ENCODE measurements around the gene ARHGAP19. TPM values are rescaled to one million over a fixed set of nuclear protein-coding genes. Genes with fewer than 3 reads are reported as not detected.

ARHGAP19 gene
- total RNA-seq, 3 donors from 2014 or later = 9.2 to 14.2 (median 10.6) TPM

- Mint-ChIP-seq H3K4me1 (ENCODE audit: low read depth) (peaks cover 12% of the 10 kb centered on the region), H3K9me3 (no peaks in the 10 kb centered on the region), H3K4me3 (no peak overlapping the region), H3K27me3 (ENCODE audit: low read depth) (no peaks in the 10 kb centered on the region), H3K36me3 (ENCODE audit: insufficient read depth) (no peaks in the 10 kb centered on the region)
- ATAC-seq = no peak
- DNase-seq = no peak
Observed at GRCh38 chr10:97213431-97213830, 79.0 kb downstream of the ARHGAP19 start.

DNA sequence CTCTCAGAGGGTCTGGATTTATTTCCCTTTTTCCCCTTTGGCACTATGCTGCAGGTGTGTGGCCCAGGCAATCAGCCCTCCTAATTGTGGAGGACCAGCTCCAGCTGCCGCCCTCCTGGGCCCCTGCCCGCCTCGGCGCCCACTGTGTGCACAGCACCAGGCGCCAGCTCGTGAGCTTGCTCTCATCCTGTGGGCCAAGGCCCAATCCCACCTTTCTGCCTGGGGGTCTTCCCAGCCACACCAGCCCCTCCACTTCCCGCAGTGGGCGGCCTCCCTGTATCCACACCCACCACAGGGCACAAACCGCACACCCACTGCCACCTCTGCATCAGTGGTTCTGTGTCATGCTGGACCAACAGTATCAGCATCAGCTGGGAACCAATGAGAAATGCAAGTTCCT, 81.2 kb downstream of the ARHGAP19 start:
- ATAC-seq = no peak
- no peaks in the 10 kb centered on the region for H3K4me1 Mint-ChIP-seq (ENCODE audit: low read depth)

GRCh38 chr10:97210543-97210960, 81.9 kb downstream of the ARHGAP19 start:
- DNase-seq (peak; percentile 69), ATAC-seq (peak; percentile 54 to 55)
- no peaks in the 10 kb centered on the region for H3K27me3 Mint-ChIP-seq (ENCODE audit: low read depth)
- H3K36me3 Mint-ChIP-seq (ENCODE audit: insufficient read depth) = no peaks in the 10 kb centered on the region
- no peak overlapping the region for H3K4me3 Mint-ChIP-seq
- H3K9me3 Mint-ChIP-seq = no peaks in the 10 kb centered on the region
- no peaks in the 10 kb centered on the region for H3K4me1 Mint-ChIP-seq (ENCODE audit: low read depth)

More for the DNA sequence above, 81.2 kb downstream of the ARHGAP19 start:
- DNase-seq = no peak
- Mint-ChIP-seq H3K27me3 (ENCODE audit: low read depth) (no peaks in the 10 kb centered on the region), H3K4me3 (no peak overlapping the region), H3K9me3 (no peaks in the 10 kb centered on the region), H3K36me3 (ENCODE audit: insufficient read depth) (no peaks in the 10 kb centered on the region)

GRCh38 chr10:97207756-97208346, 84.6 kb downstream of the ARHGAP19 start:
- Mint-ChIP-seq H3K9me3 (no peaks in the 10 kb centered on the region), H3K4me1 (ENCODE audit: low read depth) (no peaks in the 10 kb centered on the region), H3K4me3 (no peak overlapping the region), H3K36me3 (ENCODE audit: insufficient read depth) (no peaks in the 10 kb centered on the region), H3K27me3 (ENCODE audit: low read depth) (no peaks in the 10 kb centered on the region)
- DNase-seq (no peak), ATAC-seq (no peak)

DNA sequence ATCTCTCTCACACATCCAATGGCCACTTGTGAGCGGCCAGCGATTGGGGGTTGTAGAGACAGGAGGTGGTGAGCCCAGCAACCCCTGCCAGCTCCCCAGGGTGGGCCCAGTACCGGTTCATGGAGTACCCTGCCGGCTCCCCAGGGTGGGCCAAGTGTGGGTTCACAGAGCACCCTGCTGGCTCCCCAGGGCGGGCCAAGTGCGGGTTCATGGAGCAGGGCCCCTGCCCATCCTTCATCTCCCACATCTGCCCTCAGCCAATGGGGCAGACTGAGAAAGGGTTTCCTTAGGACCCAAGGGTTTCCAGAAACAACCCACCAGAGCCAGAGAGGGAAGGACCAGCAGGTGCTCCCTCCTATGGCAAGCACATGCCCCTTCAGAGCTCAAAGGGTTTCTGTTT, 85.3 kb downstream of the ARHGAP19 start:
- Mint-ChIP-seq H3K9me3 (no peaks in the 10 kb centered on the region), H3K4me1 (ENCODE audit: low read depth) (no peaks in the 10 kb centered on the region), H3K36me3 (ENCODE audit: insufficient read depth) (no peaks in the 10 kb centered on the region), H3K4me3 (no peak overlapping the region), H3K27me3 (ENCODE audit: low read depth) (no peaks in the 10 kb centered on the region)
- DNase-seq = no peak
- no peak for ATAC-seq

- no peak overlapping the region for H3K4me3 Mint-ChIP-seq
- H3K4me1 Mint-ChIP-seq (ENCODE audit: low read depth) = no peaks in the 10 kb centered on the region
- H3K36me3 Mint-ChIP-seq (ENCODE audit: insufficient read depth) = no peaks in the 10 kb centered on the region
- H3K27me3 Mint-ChIP-seq (ENCODE audit: low read depth) = no peaks in the 10 kb centered on the region
- H3K9me3 Mint-ChIP-seq = no peaks in the 10 kb centered on the region
- ATAC-seq (no peak), DNase-seq (no peak)
Observed at GRCh38 chr10:97204826-97205679, 87.4 kb downstream of the ARHGAP19 start.

GRCh38 chr10:97203220-97203619, 89.2 kb downstream of the ARHGAP19 start:
- Mint-ChIP-seq H3K4me1 (ENCODE audit: low read depth) (no peaks in the 10 kb centered on the region), H3K36me3 (ENCODE audit: insufficient read depth) (no peaks in the 10 kb centered on the region), H3K9me3 (no peaks in the 10 kb centered on the region), H3K4me3 (no peak overlapping the region), H3K27me3 (ENCODE audit: low read depth) (peaks cover 6% of the 10 kb centered on the region)
- DNase-seq = no peak
- ATAC-seq = no peak

DNA sequence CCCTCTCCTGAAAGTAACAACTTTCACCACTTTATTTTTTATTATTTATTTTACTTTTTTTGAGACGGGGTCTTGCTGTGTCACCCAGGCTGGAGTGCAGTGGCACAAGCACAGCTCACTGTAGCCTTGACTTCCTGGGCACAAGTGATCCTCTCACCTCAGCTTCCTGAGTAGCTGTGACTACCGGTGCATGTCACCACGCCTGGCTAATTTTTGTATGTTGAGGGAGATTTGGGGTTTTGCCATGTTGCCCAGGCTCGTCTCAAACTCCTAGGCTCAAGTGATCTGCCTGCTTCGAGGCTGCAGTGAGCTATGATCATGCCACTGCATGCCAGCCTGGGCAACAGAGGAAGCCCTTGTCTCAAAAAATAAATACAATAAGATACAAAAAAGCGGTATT, 91.8 kb downstream of the ARHGAP19 start:
- no peaks in the 10 kb centered on the region for H3K36me3 Mint-ChIP-seq (ENCODE audit: insufficient read depth)
- no peaks in the 10 kb centered on the region for H3K9me3 Mint-ChIP-seq
- no peak for DNase-seq
- H3K4me1 Mint-ChIP-seq (ENCODE audit: low read depth) = peaks cover 4% of the 10 kb centered on the region
- H3K27me3 Mint-ChIP-seq (ENCODE audit: low read depth) = peaks cover 7% of the 10 kb centered on the region
- no peak overlapping the region for H3K4me3 Mint-ChIP-seq
- no peak for ATAC-seq

DNA sequence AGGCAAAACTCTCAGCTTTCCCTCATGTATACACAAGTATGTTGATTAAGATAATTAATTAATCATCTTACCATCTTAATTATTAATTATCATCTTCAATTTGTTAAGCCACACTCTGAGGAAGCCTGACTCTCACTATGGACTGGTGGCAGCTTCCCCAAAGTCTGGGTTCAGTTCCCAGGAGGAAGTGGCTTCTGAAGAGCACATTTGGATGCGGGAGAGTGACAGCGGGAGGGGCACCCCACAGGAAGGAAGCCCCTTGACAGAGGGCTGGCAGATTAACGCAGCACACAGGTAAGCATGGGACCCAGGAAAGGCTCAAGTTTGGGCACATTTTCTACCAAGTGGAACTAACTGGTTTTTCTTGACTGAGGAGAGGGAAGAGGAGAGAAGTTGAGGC, 93.3 kb downstream of the ARHGAP19 start:
- Mint-ChIP-seq H3K9me3 (no peaks in the 10 kb centered on the region), H3K27me3 (ENCODE audit: low read depth) (peaks cover 13% of the 10 kb centered on the region), H3K4me3 (no peak overlapping the region), H3K4me1 (ENCODE audit: low read depth) (peaks cover 8% of the 10 kb centered on the region), H3K36me3 (ENCODE audit: insufficient read depth) (no peaks in the 10 kb centered on the region)
- DNase-seq (no peak), ATAC-seq (no peak)

GRCh38 chr10:97197030-97197500, 95.4 kb downstream of the ARHGAP19 start:
- H3K4me1 Mint-ChIP-seq (ENCODE audit: low read depth) = peaks cover 8% of the 10 kb centered on the region
- peak overlapping the region; percentile 78 for H3K4me3 Mint-ChIP-seq
- no peaks in the 10 kb centered on the region for H3K36me3 Mint-ChIP-seq (ENCODE audit: insufficient read depth)
- peaks cover 17% of the 10 kb centered on the region for H3K27me3 Mint-ChIP-seq (ENCODE audit: low read depth)
- H3K9me3 Mint-ChIP-seq = no peaks in the 10 kb centered on the region
- ATAC-seq (no peak), DNase-seq (no peak)

DNA sequence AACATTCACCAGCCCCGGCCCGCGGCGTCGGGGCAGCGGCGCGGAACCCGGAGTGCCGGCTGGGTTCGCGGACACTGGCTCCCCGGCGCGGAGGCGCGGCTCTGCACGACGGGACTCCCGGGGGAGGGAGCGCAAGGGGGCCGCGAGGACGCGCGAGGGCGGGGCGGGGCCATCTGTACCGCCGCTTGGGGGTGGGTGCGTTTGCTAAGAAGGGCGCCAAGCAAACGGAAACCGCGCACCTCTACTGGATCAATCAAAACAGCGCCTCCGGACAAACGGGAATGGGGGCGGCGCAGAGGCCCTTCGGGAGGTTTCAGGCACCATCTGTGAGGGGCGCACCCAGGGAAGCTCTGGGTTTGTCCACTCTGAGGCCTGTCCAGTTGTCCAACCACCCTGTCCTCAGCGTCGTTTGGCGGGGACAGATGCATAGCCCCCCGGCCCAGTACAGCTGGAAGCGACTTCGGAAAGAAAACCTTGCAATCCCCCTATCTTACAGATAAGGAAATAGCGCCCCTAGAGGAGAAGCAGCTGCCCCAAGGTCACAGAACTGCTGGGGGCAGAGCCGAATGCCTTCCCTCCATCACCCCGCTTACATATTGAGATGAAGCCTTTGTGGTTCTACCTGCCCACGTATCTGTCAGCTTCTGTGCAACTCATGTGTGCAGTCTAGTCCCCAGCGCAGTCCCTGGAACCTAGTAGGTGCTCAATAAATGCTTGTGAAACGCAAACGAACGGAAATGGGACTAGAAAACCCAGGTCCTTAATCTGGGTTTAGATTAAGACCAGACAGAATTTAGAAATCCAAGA, 96.0 kb downstream of the ARHGAP19 start:
- Mint-ChIP-seq H3K4me3 (peak overlapping the region; percentile 78), H3K27me3 (ENCODE audit: low read depth) (peaks cover 17% of the 10 kb centered on the region), H3K4me1 (ENCODE audit: low read depth) (peaks cover 8% of the 10 kb centered on the region), H3K36me3 (ENCODE audit: insufficient read depth) (no peaks in the 10 kb centered on the region), H3K9me3 (no peaks in the 10 kb centered on the region)
- peak; percentile 58 for DNase-seq
- ATAC-seq = peak; percentile 90 to 92

GRCh38 chr10:97195706-97196222, 96.7 kb downstream of the ARHGAP19 start:
- Mint-ChIP-seq H3K9me3 (no peaks in the 10 kb centered on the region), H3K36me3 (ENCODE audit: insufficient read depth) (no peaks in the 10 kb centered on the region), H3K4me1 (ENCODE audit: low read depth) (peaks cover 8% of the 10 kb centered on the region), H3K4me3 (peak overlapping the region; percentile 78), H3K27me3 (ENCODE audit: low read depth) (peaks cover 20% of the 10 kb centered on the region)
- DNase-seq (no peak), ATAC-seq (no peak)

DNA sequence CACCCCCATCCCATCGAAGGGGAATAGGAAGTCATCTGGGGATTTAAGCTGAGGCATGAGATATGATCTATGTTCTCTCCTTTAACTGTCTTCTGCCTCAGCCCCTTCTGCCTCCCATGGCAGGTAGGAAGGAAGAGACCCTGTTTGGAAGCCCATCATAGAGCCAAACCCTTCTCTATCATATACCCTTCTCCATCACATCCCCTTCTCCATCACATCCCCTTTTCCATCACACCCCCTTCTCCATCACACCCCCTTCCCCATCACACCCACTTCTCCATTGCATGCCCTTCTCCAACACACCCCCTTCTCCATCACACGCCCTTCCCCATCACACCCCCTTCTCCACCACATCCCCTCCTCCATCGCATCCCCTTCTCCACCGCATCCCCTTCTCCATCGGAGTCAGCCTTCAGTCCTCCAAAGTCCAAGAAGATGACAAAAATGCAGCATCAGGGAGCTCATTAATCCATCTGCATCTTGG, 99.4 kb downstream of the ARHGAP19 start:
- H3K36me3 Mint-ChIP-seq (ENCODE audit: insufficient read depth) = no peaks in the 10 kb centered on the region

DNA sequence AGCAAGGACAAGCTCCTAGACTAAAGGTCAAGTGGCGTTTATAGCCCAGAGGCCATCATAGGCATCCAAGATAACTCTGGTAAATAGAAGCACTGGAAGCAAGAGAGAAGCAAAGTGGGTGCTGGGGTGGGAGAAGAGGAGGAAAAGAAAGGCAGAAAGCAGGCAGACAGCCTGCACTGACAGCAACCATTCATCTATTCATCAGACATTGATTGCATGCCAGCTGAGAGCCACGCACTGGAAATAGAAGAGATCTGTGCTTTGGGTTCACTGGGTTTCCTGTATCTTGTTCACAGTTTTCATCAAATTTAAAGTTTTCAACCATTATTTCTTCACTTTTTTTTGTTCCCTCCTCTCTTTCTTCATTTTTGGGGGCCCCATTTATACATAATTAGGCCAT, 102.0 kb downstream of the ARHGAP19 start:
- Mint-ChIP-seq H3K36me3 (ENCODE audit: insufficient read depth) (no peaks in the 10 kb centered on the region), H3K4me1 (ENCODE audit: low read depth) (peaks cover 2% of the 10 kb centered on the region), H3K27me3 (ENCODE audit: low read depth) (peaks cover 43% of the 10 kb centered on the region), H3K4me3 (no peak overlapping the region), H3K9me3 (no peaks in the 10 kb centered on the region)
- ATAC-seq = no peak
- no peak for DNase-seq

More for the DNA sequence above, 99.4 kb downstream of the ARHGAP19 start:
- peaks cover 30% of the 10 kb centered on the region for H3K27me3 Mint-ChIP-seq (ENCODE audit: low read depth)
- ATAC-seq (no peak), DNase-seq (no peak)
- no peaks in the 10 kb centered on the region for H3K9me3 Mint-ChIP-seq
- H3K4me1 Mint-ChIP-seq (ENCODE audit: low read depth) = peaks cover 8% of the 10 kb centered on the region
- no peak overlapping the region for H3K4me3 Mint-ChIP-seq
